Panc1 (cell line): Measurements from ENCODE around the gene ZSCAN22.
A peak's percentile ranks its signal among the peaks of the same experiment; 100 is the strongest.

ENCODE experiments used
- CTCF ChIP-seq: fragments of 450-650 bp; IDR thresholded peaks from 2 replicates; pipeline ENCODE4 v1.5.1; 2017; ENCODE audit warnings: mild to moderate bottlenecking
- POLR2AphosphoS5 ChIP-seq: IDR thresholded peaks from 2 replicates; pipeline ENCODE4 v1.6.1; 2012; ENCODE audit warnings: mild to moderate bottlenecking, low read depth, low read length, moderate library complexity

DNA sequence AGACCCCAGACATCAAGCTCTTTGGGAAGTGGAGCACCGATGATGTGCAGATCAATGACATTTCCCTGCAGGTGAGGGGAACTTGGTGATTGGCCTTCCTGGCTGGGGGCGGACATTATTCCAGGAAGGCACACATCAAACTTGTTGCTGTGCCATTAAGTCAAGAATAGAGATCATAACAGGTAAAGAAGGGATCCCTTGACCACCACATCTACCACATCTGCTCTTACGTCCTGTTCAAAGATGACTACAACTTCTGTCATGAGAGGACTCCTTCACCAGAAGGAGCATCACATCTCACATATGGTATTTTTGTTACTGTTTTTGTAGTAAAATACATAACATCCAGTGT is 61.4 kb downstream of the ZSCAN22 start:
- no peak for TF ChIP-seq CTCF
- 0 out of 2 replicates have a peak, but pooled peaks have one; percentile 5 for TF ChIP-seq POLR2AphosphoS5
